ENCODE data around the gene R3HDM4. TPM values are rescaled to one million over a fixed set of nuclear protein-coding genes. Genes with fewer than 3 reads are reported as not detected.

Gene R3HDM4
- polyA plus RNA-seq (2011; rRNA removed) (24.0 and 30.9 TPM in 2 replicates), polyA minus RNA-seq (2011; rRNA and poly(A)+ RNA removed) (16.4 and 20.4 TPM in 2 replicates)

DNA sequence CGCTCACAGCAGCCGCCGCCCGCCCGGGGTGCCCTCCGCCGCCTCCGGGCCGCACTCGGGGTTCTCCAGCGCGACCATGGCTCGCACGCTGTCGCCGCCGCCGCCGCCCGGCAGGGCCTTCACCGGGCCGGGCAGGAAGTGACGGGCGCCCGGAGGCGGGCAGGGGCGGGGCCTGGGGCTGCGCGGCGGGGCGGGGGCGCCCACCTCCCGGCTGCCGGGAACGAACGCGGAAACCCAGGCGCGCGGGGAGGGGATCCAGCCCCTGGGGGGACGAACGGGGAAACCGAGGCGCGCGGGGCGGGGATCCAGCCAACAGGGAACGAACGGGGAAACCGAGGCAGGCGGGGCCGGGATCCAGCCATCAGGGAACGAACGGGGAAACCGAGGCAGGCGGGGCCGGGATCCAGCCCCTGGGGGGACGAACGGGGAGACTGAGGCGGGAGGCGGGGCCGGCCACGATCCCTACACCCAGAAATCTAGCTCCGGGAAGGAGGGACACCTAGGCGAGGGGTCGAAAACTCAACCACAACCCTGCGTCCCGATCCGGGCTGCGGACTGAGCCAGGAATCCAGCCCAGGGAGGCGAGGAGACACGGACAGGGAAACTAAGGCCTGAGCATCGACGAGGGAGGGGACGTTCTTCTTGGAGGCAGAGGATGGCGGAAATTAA lies at the start of gene R3HDM4:
TSS of gene R3HDM4 (minus strand) at position 140 of the 669 bp plus-strand sequence. CDS start at position 78, 62 bp downstream.
- Histone ChIP-seq H3K27me3 (ENCODE audit: control insufficient read depth, insufficient read depth, low read length) (peaks cover 12% of the 10 kb centered on the region), H3K9me3 (ENCODE audit: control insufficient read depth, insufficient read depth, low read length) (peaks cover 7% of the 10 kb centered on the region; the same call in 1 of the 2 replicates), H3K27ac (ENCODE audit: low read depth, low read length) (peak within 1 kb of the TSS; percentile 68), H3K4me3 (ENCODE audit: low read depth, low read length) (peak within 1 kb of the TSS; percentile 86)
- CTCF ChIA-PET: interaction anchor here (0.9 to 1.0 kb wide), 2 partner anchors 72 to 143 kb away, joined by 3 to 4 read pairs; partner anchors contain the start of gene PRTN3
- TF ChIP-seq, protein P1, sequence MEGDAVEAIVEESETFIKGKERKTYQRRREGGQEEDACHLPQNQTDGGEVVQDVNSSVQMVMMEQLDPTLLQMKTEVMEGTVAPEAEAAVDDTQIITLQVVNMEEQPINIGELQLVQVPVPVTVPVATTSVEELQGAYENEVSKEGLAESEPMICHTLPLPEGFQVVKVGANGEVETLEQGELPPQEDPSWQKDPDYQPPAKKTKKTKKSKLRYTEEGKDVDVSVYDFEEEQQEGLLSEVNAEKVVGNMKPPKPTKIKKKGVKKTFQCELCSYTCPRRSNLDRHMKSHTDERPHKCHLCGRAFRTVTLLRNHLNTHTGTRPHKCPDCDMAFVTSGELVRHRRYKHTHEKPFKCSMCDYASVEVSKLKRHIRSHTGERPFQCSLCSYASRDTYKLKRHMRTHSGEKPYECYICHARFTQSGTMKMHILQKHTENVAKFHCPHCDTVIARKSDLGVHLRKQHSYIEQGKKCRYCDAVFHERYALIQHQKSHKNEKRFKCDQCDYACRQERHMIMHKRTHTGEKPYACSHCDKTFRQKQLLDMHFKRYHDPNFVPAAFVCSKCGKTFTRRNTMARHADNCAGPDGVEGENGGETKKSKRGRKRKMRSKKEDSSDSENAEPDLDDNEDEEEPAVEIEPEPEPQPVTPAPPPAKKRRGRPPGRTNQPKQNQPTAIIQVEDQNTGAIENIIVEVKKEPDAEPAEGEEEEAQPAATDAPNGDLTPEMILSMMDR (IDR thresholded peaks at IDR 0.05; ENCODE audit: low read depth, low read length): no peak
- POLR2A ChIA-PET: no interaction called here
- no peak for DNase-seq (ENCODE audit: low read depth, low spot score)

DNA sequence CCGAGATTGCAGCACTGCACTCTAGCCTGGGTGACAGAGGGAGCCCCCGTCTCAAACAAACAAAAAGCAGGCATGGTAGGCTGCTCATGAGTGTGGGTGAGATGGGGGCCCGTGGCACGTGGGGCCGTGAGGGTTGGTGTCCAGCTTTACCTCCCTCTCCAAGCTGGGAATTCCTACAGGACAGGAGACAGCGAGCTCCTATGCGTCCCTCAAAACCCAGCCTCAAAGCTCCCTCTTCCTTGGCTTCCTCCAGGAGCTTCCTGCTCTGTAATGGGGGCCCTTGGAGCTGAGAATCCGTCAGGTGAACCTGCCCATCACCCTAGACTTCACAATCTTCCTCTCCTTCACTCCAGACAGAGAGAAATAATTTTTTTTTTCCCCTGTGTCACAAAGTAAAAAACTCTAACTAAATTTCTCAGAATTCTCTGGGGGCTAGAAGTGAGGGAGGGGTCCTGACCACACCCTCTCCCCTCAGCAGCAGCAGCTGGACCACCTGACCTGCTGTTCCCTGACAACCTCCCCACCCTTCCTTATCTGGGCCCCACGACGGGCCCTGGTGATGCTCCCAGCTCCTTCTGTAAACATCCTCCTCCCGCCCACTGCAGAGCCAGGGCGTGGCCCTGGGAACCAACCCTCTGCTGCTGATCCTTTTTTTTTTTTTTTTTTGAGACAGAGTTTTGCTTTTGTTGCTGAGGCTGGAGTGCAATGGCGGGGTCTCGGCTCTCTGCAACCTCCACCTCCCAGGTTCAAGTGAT lies 49.0 kb upstream of the R3HDM4 start:
- POLR2A ChIA-PET: interaction anchor here (0.6 to 1.4 kb wide), 6 partner anchors 8 to 385 kb away, joined by 4 to 9 read pairs (median 4); partner anchors contain the start of gene CIRBP
- TF ChIP-seq, protein P1 (IDR thresholded peaks at IDR 0.05; ENCODE audit: low read depth, low read length): no peak
- Histone ChIP-seq H3K9me3 (ENCODE audit: control insufficient read depth, insufficient read depth, low read length) (peaks cover 19% of the 10 kb centered on the region), H3K4me3 (ENCODE audit: low read depth, low read length) (no peak overlapping the region), H3K27me3 (ENCODE audit: control insufficient read depth, insufficient read depth, low read length) (no peaks in the 10 kb centered on the region), H3K27ac (ENCODE audit: low read depth, low read length) (no peak overlapping the region)
- CTCF ChIA-PET: no interaction called here
- no peak for DNase-seq (ENCODE audit: low read depth, low spot score)

DNA sequence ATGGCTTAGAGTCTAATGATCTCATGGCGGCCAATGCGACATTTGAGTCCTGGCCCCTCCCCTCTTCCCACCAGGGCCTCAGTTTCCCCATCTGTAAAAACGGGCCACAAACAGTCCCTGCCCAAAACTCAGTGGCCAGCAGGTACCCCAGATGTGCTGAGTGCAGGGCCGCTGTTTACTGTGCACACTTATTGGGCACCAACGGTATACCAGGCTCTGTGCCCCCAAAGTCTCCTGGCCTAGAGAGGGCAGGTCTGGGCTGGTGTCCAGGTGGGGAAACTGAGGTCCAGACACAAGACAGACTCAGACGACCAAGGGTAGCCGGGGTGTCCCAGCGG lies 47.6 kb upstream of the R3HDM4 start:
- Histone ChIP-seq H3K9me3 (ENCODE audit: control insufficient read depth, insufficient read depth, low read length) (peaks cover 14% of the 10 kb centered on the region), H3K4me3 (ENCODE audit: low read depth, low read length) (no peak overlapping the region), H3K27ac (ENCODE audit: low read depth, low read length) (no peak overlapping the region), H3K27me3 (ENCODE audit: control insufficient read depth, insufficient read depth, low read length) (no peaks in the 10 kb centered on the region)
- no peak for DNase-seq (ENCODE audit: low read depth, low spot score)
- POLR2A ChIA-PET: no interaction called here
- TF ChIP-seq, protein P1 (IDR thresholded peaks at IDR 0.05; ENCODE audit: low read depth, low read length): no peak
- CTCF ChIA-PET: no interaction called here

- CTCF ChIA-PET: no interaction called here
These were observed 47.0 kb upstream of the R3HDM4 start for GRCh38 chr19:960020-960419.

More at GRCh38 chr19:960020-960419, 47.0 kb upstream of the R3HDM4 start:
- POLR2A ChIA-PET: no interaction called here
- no peak overlapping the region for H3K27ac ChIP-seq (ENCODE audit: low read depth, low read length)
- no peak overlapping the region for H3K4me3 ChIP-seq (ENCODE audit: low read depth, low read length)
- peaks cover 14% of the 10 kb centered on the region for H3K9me3 ChIP-seq (ENCODE audit: control insufficient read depth, insufficient read depth, low read length)
- no peak for DNase-seq (ENCODE audit: low read depth, low spot score)
- no peaks in the 10 kb centered on the region for H3K27me3 ChIP-seq (ENCODE audit: control insufficient read depth, insufficient read depth, low read length)
- TF ChIP-seq, protein P1 (IDR thresholded peaks at IDR 0.05; ENCODE audit: low read depth, low read length): no peak
